Measurements from ENCODE around the gene ABCC1.

Gene ABCC1

GRCh38 chr16:16118337-16118736, 168.9 kb downstream of the ABCC1 start:
- Mint-ChIP-seq H3K36me3 (ENCODE audit: low read depth) (peaks cover 93% of the 10 kb centered on the region), H3K9me3 (peaks cover 17% of the 10 kb centered on the region), H3K27me3 (ENCODE audit: low read depth) (no peaks in the 10 kb centered on the region), H3K4me3 (no peak overlapping the region), H3K27ac (no peak overlapping the region), H3K4me1 (ENCODE audit: low read depth) (peaks cover 6% of the 10 kb centered on the region)
- no peak for DNase-seq (ENCODE audit: low spot score)

GRCh38 chr16:16120044-16120381, 170.6 kb downstream of the ABCC1 start:
- Mint-ChIP-seq H3K27ac (no peak overlapping the region), H3K9me3 (peaks cover 32% of the 10 kb centered on the region), H3K4me3 (no peak overlapping the region), H3K4me1 (ENCODE audit: low read depth) (peaks cover 6% of the 10 kb centered on the region), H3K36me3 (ENCODE audit: low read depth) (peaks cover 94% of the 10 kb centered on the region), H3K27me3 (ENCODE audit: low read depth) (no peaks in the 10 kb centered on the region)
- no peak for DNase-seq (ENCODE audit: low spot score)

- peaks cover 33% of the 10 kb centered on the region for H3K9me3 Mint-ChIP-seq
- peaks cover 6% of the 10 kb centered on the region for H3K4me1 Mint-ChIP-seq (ENCODE audit: low read depth)
- no peak for DNase-seq (ENCODE audit: low spot score)
- peaks cover 92% of the 10 kb centered on the region for H3K36me3 Mint-ChIP-seq (ENCODE audit: low read depth)
- no peaks in the 10 kb centered on the region for H3K27me3 Mint-ChIP-seq (ENCODE audit: low read depth)
- peak overlapping the region; percentile 18 for H3K27ac Mint-ChIP-seq
- no peak overlapping the region for H3K4me3 Mint-ChIP-seq
Measured at GRCh38 chr16:16120382-16121184, 171.2 kb downstream of the ABCC1 start.

- H3K27ac Mint-ChIP-seq, result no peak overlapping the region
- H3K9me3 Mint-ChIP-seq, result peaks cover 36% of the 10 kb centered on the region
- H3K4me1 Mint-ChIP-seq (ENCODE audit: low read depth), result peaks cover 6% of the 10 kb centered on the region
- no peaks in the 10 kb centered on the region for H3K27me3 Mint-ChIP-seq (ENCODE audit: low read depth)
- H3K4me3 Mint-ChIP-seq, result no peak overlapping the region
- peaks cover 94% of the 10 kb centered on the region for H3K36me3 Mint-ChIP-seq (ENCODE audit: low read depth)
- no peak for DNase-seq (ENCODE audit: low spot score)
Measured at GRCh38 chr16:16121185-16121727, 171.8 kb downstream of the ABCC1 start.

- DNase-seq (ENCODE audit: low spot score), result no peak
- peaks cover 92% of the 10 kb centered on the region for H3K36me3 Mint-ChIP-seq (ENCODE audit: low read depth)
- peaks cover 29% of the 10 kb centered on the region for H3K9me3 Mint-ChIP-seq
- peaks cover 6% of the 10 kb centered on the region for H3K4me1 Mint-ChIP-seq (ENCODE audit: low read depth)
- H3K4me3 Mint-ChIP-seq, result no peak overlapping the region
- H3K27me3 Mint-ChIP-seq (ENCODE audit: low read depth), result no peaks in the 10 kb centered on the region
- H3K27ac Mint-ChIP-seq, result no peak overlapping the region
Measured at GRCh38 chr16:16122264-16122663, 172.8 kb downstream of the ABCC1 start.

- Mint-ChIP-seq H3K27ac (no peak overlapping the region), H3K4me1 (ENCODE audit: low read depth) (peaks cover 8% of the 10 kb centered on the region), H3K36me3 (ENCODE audit: low read depth) (peaks cover 80% of the 10 kb centered on the region), H3K9me3 (peaks cover 18% of the 10 kb centered on the region), H3K27me3 (ENCODE audit: low read depth) (no peaks in the 10 kb centered on the region), H3K4me3 (no peak overlapping the region)
- DNase-seq (ENCODE audit: low spot score), result no peak
Measured at GRCh38 chr16:16124438-16124837, 175.0 kb downstream of the ABCC1 start.

- no peak overlapping the region for H3K4me3 Mint-ChIP-seq
- peaks cover 8% of the 10 kb centered on the region for H3K4me1 Mint-ChIP-seq (ENCODE audit: low read depth)
- H3K27ac Mint-ChIP-seq, result no peak overlapping the region
- no peak for DNase-seq (ENCODE audit: low spot score)
- peaks cover 74% of the 10 kb centered on the region for H3K36me3 Mint-ChIP-seq (ENCODE audit: low read depth)
- H3K27me3 Mint-ChIP-seq (ENCODE audit: low read depth), result no peaks in the 10 kb centered on the region
- peaks cover 18% of the 10 kb centered on the region for H3K9me3 Mint-ChIP-seq
Measured at GRCh38 chr16:16124974-16125373, 175.6 kb downstream of the ABCC1 start.

- Mint-ChIP-seq H3K4me3 (no peak overlapping the region), H3K4me1 (ENCODE audit: low read depth) (peaks cover 2% of the 10 kb centered on the region), H3K27me3 (ENCODE audit: low read depth) (no peaks in the 10 kb centered on the region), H3K27ac (peak overlapping the region; percentile 29), H3K9me3 (peaks cover 18% of the 10 kb centered on the region), H3K36me3 (ENCODE audit: low read depth) (peaks cover 69% of the 10 kb centered on the region)
- no peak for DNase-seq (ENCODE audit: low spot score)
Measured at GRCh38 chr16:16126896-16127295, 177.5 kb downstream of the ABCC1 start.

GRCh38 chr16:16127469-16128116, 178.2 kb downstream of the ABCC1 start:
- H3K27me3 Mint-ChIP-seq (ENCODE audit: low read depth), result no peaks in the 10 kb centered on the region
- peaks cover 69% of the 10 kb centered on the region for H3K36me3 Mint-ChIP-seq (ENCODE audit: low read depth)
- peak; percentile 56 for DNase-seq (ENCODE audit: low spot score)
- H3K27ac Mint-ChIP-seq, result peak overlapping the region; percentile 29
- peaks cover 2% of the 10 kb centered on the region for H3K4me1 Mint-ChIP-seq (ENCODE audit: low read depth)
- no peak overlapping the region for H3K4me3 Mint-ChIP-seq
- H3K9me3 Mint-ChIP-seq, result peaks cover 18% of the 10 kb centered on the region

- Mint-ChIP-seq H3K36me3 (ENCODE audit: low read depth) (peaks cover 61% of the 10 kb centered on the region), H3K4me1 (ENCODE audit: low read depth) (peaks cover 2% of the 10 kb centered on the region), H3K27ac (no peak overlapping the region), H3K4me3 (no peak overlapping the region), H3K27me3 (ENCODE audit: low read depth) (no peaks in the 10 kb centered on the region), H3K9me3 (no peaks in the 10 kb centered on the region)
- no peak for DNase-seq (ENCODE audit: low spot score)
Measured at GRCh38 chr16:16131204-16131603, 181.8 kb downstream of the ABCC1 start.

- Mint-ChIP-seq H3K27me3 (ENCODE audit: low read depth) (no peaks in the 10 kb centered on the region), H3K4me1 (ENCODE audit: low read depth) (peaks cover 2% of the 10 kb centered on the region), H3K9me3 (no peaks in the 10 kb centered on the region), H3K36me3 (ENCODE audit: low read depth) (peaks cover 61% of the 10 kb centered on the region), H3K4me3 (no peak overlapping the region), H3K27ac (no peak overlapping the region)
- DNase-seq (ENCODE audit: low spot score), result no peak
Measured at GRCh38 chr16:16131659-16132058, 182.2 kb downstream of the ABCC1 start.

- Mint-ChIP-seq H3K27me3 (ENCODE audit: low read depth) (no peaks in the 10 kb centered on the region), H3K27ac (peak overlapping the region; percentile 5), H3K4me1 (ENCODE audit: low read depth) (no peaks in the 10 kb centered on the region), H3K4me3 (no peak overlapping the region), H3K36me3 (ENCODE audit: low read depth) (peaks cover 65% of the 10 kb centered on the region), H3K9me3 (no peaks in the 10 kb centered on the region)
- no peak for DNase-seq (ENCODE audit: low spot score)
Measured at GRCh38 chr16:16133943-16134604, 184.7 kb downstream of the ABCC1 start.

- Mint-ChIP-seq H3K4me1 (ENCODE audit: low read depth) (no peaks in the 10 kb centered on the region), H3K36me3 (ENCODE audit: low read depth) (peaks cover 65% of the 10 kb centered on the region), H3K27me3 (ENCODE audit: low read depth) (no peaks in the 10 kb centered on the region), H3K27ac (no peak overlapping the region), H3K4me3 (no peak overlapping the region), H3K9me3 (no peaks in the 10 kb centered on the region)
- no peak for DNase-seq (ENCODE audit: low spot score)
Measured at GRCh38 chr16:16136588-16136987, 187.2 kb downstream of the ABCC1 start.

GRCh38 chr16:16137110-16137509, 187.7 kb downstream of the ABCC1 start:
- peaks cover 62% of the 10 kb centered on the region for H3K36me3 Mint-ChIP-seq (ENCODE audit: low read depth)
- H3K4me1 Mint-ChIP-seq (ENCODE audit: low read depth), result no peaks in the 10 kb centered on the region
- H3K27ac Mint-ChIP-seq, result no peak overlapping the region
- DNase-seq (ENCODE audit: low spot score), result no peak
- no peak overlapping the region for H3K4me3 Mint-ChIP-seq
- no peaks in the 10 kb centered on the region for H3K9me3 Mint-ChIP-seq
- no peaks in the 10 kb centered on the region for H3K27me3 Mint-ChIP-seq (ENCODE audit: low read depth)

Measured in T-helper 2 cell treated with Interferon-gamma antibody and Interleukin-4, amounts not matched to agents 5 μg/mL and 100 μg/mL, for 36 hours (primary cell).